Adrenal gland (tissue), 5 donors: Measurements from ENCODE around the gene LY6G6C.

Experiments
- POLR2A ChIP-seq, 2 donors: fragments of 450-650 bp; IDR thresholded peaks; one replicate each; pipeline ENCODE4 v1.6.1; 2017; ENCODE audit warnings: antibody characterized with exemption in 2 of 2, mild to moderate bottlenecking in 2 of 2, moderate library complexity in 1 of 2
- TF ChIP-seq, protein P1 (sequence below), 6 experiments: fragments of 450-650 bp in 4 of 6; fragments of 200-600 bp in 2 of 6; sonication (generic) in 1 of 6; IDR thresholded peaks; 1 replicate in 5 of 6; 2 replicates in 1 of 6; pipeline versions ENCODE4 v1.5.1 to v1.8.0; 2016 to 2021; ENCODE audit warnings: antibody characterized with exemption in 6 of 6, mild to moderate bottlenecking in 2 of 6, moderate library complexity in 1 of 6
- donor health status: DM: no; HTN: no; CAD: no.

DNA sequence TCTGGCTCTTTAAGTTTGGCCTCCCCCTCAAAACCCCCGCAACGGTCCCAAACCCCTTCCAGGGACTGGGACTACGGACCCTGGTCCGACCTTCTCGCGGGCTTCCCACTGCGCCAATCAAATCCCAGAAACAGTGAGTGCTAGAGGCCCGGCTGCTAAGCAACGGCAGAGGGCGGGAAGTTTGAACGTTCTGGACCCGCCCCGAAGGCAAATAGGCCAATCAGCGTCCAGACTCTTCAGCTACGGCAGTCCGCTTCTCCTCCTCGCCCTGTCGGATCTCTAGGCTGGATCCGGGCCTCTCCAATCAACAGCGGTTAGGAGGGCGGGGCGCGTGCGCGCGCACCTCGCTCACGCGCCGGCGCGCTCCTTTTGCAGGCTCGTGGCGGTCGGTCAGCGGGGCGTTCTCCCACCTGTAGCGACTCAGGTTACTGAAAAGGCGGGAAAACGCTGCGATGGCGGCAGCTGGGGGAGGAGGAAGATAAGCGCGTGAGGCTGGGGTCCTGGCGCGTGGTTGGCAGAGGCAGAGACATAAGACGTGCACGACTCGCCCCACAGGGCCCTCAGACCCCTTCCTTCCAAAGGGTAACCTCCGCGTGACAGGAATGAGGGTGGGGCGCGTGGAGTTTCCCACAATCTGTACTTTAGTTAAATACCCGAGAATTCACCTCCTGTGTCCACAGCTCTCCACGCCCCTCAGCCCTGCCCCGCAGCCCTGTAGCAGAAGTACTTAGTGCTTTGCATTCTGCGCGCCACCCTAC lies 18.3 kb upstream of the LY6G6C start, which contains the start of gene MSH5:
- TF ChIP-seq, protein P1, sequence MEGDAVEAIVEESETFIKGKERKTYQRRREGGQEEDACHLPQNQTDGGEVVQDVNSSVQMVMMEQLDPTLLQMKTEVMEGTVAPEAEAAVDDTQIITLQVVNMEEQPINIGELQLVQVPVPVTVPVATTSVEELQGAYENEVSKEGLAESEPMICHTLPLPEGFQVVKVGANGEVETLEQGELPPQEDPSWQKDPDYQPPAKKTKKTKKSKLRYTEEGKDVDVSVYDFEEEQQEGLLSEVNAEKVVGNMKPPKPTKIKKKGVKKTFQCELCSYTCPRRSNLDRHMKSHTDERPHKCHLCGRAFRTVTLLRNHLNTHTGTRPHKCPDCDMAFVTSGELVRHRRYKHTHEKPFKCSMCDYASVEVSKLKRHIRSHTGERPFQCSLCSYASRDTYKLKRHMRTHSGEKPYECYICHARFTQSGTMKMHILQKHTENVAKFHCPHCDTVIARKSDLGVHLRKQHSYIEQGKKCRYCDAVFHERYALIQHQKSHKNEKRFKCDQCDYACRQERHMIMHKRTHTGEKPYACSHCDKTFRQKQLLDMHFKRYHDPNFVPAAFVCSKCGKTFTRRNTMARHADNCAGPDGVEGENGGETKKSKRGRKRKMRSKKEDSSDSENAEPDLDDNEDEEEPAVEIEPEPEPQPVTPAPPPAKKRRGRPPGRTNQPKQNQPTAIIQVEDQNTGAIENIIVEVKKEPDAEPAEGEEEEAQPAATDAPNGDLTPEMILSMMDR (IDR thresholded peaks at IDR 0.05), result no peak
- peak in 1 of 2 donors; percentile 8 for TF ChIP-seq POLR2A (IDR thresholded peaks at IDR 0.05)
